Fibroblast of lung (primary cell): ENCODE results near the gene CAPZB.

Experiments
- EZH2 ChIP-seq: IDR thresholded peaks from 2 replicates; pipeline ENCODE4 v1.5.1; 2012; ENCODE audit warnings: low read length, control low read depth, mild to moderate bottlenecking; ENCODE audit errors: missing control alignments
- TF ChIP-seq, protein P1 (sequence below), 2 donors: IDR thresholded peaks in 1 of 2; conservative IDR thresholded peaks in 1 of 2; 1 replicate in 1 of 2; 2 replicates in 1 of 2; pipeline ENCODE4 v1.5.1; 2011 to 2012; ENCODE audit warnings: low read length in 2 of 2, control low read depth in 1 of 2, inconsistent platforms in 1 of 2, low read depth in 1 of 2, mild to moderate bottlenecking in 1 of 2

DNA sequence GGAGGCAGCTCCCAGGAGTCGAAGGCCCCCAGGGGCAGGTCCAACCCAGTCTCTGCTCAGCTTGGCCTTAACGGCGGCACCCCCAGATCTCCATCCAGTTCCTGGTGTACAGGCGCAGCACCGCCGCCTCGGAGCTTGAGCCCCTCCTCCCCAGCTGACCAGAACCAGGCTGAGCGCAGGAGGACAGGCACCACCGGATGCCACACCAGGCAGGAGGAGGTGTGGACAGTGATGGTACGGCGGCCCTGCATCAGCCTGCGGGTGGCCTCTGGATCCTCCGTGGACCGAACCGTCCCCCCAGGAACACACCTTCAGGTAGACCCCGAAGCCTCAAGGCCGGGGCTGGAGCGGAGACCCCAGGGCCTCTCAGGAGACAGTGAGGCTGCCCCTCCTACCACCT lies 156.9 kb downstream of the CAPZB start:
- TF ChIP-seq, protein P1, sequence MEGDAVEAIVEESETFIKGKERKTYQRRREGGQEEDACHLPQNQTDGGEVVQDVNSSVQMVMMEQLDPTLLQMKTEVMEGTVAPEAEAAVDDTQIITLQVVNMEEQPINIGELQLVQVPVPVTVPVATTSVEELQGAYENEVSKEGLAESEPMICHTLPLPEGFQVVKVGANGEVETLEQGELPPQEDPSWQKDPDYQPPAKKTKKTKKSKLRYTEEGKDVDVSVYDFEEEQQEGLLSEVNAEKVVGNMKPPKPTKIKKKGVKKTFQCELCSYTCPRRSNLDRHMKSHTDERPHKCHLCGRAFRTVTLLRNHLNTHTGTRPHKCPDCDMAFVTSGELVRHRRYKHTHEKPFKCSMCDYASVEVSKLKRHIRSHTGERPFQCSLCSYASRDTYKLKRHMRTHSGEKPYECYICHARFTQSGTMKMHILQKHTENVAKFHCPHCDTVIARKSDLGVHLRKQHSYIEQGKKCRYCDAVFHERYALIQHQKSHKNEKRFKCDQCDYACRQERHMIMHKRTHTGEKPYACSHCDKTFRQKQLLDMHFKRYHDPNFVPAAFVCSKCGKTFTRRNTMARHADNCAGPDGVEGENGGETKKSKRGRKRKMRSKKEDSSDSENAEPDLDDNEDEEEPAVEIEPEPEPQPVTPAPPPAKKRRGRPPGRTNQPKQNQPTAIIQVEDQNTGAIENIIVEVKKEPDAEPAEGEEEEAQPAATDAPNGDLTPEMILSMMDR (conservative IDR thresholded peaks at IDR 0.05 in 1 of 2, IDR thresholded peaks at IDR 0.05 in 1 of 2; ENCODE audit: low read depth in 1 of 2, low read length in 2 of 2) = no peak
- TF ChIP-seq EZH2 = no peak
